Activated naive CD8-positive, alpha-beta T cell treated with anti-CD3 and anti-CD28 coated beads, Interleukin-2, amount 10 ng/mL, durations not matched to agents 7 days and 5 days (primary cell): ENCODE data around the gene NR3C1. TPM values are rescaled to one million over a fixed set of nuclear protein-coding genes. Genes with fewer than 3 reads are reported as not detected.
A peak's percentile ranks its signal among the peaks of the same experiment; 100 is the strongest.

Source experiments
- ATAC-seq: fragments of 150-1000 bp; cut with Tn5 transposase; one replicate; pipeline ENCODE4 v1.10.0; 2021; ENCODE audit warnings: low read depth, moderate library complexity
- POLR2A ChIA-PET: fragments of 350-600 bp; sonication (Branson Sonifier 250); formaldehyde crosslinking; loops from one replicate; lab custom pipeline; 2021; ENCODE audit warnings: antibody characterized with exemption; lab: Charles Lee
- DNase-seq: peaks from one replicate; pipeline ENCODE4 v3.0.0; 2021
- H3K27ac Mint-ChIP-seq: one replicate; pipeline ENCODE4 v1.8.0; 2022; ENCODE audit warnings: mild to moderate bottlenecking, mixed read lengths
- H3K27me3 Mint-ChIP-seq: one replicate; pipeline ENCODE4 v1.8.0; 2022; ENCODE audit warnings: mild to moderate bottlenecking, moderate library complexity, mixed read lengths
- H3K36me3 Mint-ChIP-seq: one replicate; pipeline ENCODE4 v1.8.0; 2021; ENCODE audit warnings: mild to moderate bottlenecking, mixed read lengths
- H3K4me1 Mint-ChIP-seq: one replicate; pipeline ENCODE4 v1.8.0; 2021; ENCODE audit warnings: mixed read lengths
- H3K4me3 Mint-ChIP-seq: one replicate; pipeline ENCODE4 v1.8.0; 2022; ENCODE audit warnings: mild to moderate bottlenecking, moderate library complexity, mixed read lengths
- H3K9me3 Mint-ChIP-seq: one replicate; pipeline ENCODE4 v1.8.0; 2021; ENCODE audit warnings: mixed read lengths
- total RNA-seq, 2 experiments: library from RNA; stranded (reverse); gene quantifications; one replicate each; pipeline ENCODE4 v1.2.3, GENCODE V29; 2021

The NR3C1 gene
- total RNA-seq, 2 experiments from 2014 or later = 95.5 to 102 TPM

DNA sequence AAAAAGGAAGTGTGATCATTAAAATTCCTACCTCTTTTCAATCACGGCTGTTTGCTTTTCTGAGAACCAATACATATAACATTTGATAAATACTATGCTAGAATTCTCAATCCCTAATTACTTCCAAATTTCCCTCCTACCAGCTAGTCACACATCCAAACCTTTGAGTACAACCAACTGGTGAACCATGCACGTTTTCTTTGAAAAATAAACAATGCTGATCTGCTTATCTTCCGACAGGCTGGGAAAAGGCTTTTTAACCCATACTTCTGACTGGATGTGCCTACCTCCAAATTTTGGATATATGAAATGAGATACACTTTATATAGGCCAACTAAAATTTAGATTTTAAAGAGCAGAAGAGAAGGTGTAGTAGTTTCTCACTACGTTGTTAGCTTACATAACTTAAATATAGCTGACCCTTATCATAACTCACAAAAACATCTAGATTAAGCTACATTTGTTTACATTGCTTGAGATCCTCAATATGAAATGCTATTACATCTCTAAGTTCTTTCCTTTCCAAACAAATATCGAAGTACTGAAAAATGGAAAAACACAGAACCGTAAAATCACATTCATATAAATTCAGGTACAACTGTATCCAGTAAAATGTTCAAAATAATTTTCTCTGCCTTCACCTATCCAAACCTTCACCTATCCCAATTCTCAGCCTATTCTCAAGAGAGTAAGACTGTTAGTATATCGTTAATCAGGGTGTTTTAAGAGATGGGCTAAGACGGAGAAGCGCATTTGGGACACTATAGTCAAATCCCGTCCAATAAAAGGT lies 2.1 kb downstream of the NR3C1 start:
- H3K4me1 Mint-ChIP-seq = peaks cover 52% of the 10 kb centered on the region
- DNase-seq (no peak), ATAC-seq (no peak)
- POLR2A ChIA-PET = interaction anchor here (1.0 to 1.5 kb wide), 2 partner anchors 33 to 399 kb away, joined by 3 to 4 read pairs; no protein-coding TSS in a partner anchor
- H3K27ac Mint-ChIP-seq = peak overlapping the region; percentile 9
- H3K27me3 Mint-ChIP-seq = no peaks in the 10 kb centered on the region
- peaks cover 26% of the 10 kb centered on the region for H3K36me3 Mint-ChIP-seq
- peak overlapping the region; percentile 87 for H3K4me3 Mint-ChIP-seq
- no peaks in the 10 kb centered on the region for H3K9me3 Mint-ChIP-seq

DNA sequence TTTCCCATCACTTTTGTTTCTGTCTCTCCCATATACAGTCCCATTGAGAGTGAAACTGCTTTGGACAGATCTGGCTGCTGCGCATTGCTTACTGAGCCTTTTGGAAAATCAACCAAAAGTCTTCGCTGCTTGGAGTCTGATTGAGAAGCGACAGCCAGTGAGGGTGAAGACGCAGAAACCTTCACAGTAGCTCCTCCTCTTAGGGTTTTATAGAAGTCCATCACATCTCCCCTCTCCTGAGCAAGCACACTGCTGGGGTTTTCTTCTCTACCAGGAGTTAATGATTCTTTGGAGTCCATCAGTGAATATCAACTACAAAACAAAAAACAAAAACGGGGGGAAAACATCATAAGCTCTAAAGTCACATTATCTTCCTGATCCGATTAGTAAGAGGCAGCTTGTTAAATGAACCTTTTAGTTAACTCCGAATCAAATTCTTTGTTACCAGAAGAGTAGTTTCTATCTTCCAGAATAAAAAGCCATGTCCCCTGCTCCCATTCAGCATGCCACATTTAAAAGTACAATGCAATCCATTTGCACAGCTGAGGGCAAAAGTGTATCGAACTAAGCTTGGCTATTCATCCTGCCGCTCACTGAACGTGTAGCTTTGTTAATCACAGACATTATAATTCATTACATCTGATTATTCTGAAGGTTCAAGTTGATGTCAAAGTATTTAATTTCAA lies 2.8 kb downstream of the NR3C1 start:
- no peak overlapping the region for H3K27ac Mint-ChIP-seq
- peak overlapping the region; percentile 87 for H3K4me3 Mint-ChIP-seq
- peaks cover 27% of the 10 kb centered on the region for H3K36me3 Mint-ChIP-seq
- DNase-seq = no peak
- POLR2A ChIA-PET = interaction anchor here (0.8 to 1.5 kb wide), 2 partner anchors 34 to 398 kb away, joined by 3 to 4 read pairs; no protein-coding TSS in a partner anchor
- peaks cover 54% of the 10 kb centered on the region for H3K4me1 Mint-ChIP-seq
- no peaks in the 10 kb centered on the region for H3K9me3 Mint-ChIP-seq
- no peaks in the 10 kb centered on the region for H3K27me3 Mint-ChIP-seq
- no peak for ATAC-seq

DNA sequence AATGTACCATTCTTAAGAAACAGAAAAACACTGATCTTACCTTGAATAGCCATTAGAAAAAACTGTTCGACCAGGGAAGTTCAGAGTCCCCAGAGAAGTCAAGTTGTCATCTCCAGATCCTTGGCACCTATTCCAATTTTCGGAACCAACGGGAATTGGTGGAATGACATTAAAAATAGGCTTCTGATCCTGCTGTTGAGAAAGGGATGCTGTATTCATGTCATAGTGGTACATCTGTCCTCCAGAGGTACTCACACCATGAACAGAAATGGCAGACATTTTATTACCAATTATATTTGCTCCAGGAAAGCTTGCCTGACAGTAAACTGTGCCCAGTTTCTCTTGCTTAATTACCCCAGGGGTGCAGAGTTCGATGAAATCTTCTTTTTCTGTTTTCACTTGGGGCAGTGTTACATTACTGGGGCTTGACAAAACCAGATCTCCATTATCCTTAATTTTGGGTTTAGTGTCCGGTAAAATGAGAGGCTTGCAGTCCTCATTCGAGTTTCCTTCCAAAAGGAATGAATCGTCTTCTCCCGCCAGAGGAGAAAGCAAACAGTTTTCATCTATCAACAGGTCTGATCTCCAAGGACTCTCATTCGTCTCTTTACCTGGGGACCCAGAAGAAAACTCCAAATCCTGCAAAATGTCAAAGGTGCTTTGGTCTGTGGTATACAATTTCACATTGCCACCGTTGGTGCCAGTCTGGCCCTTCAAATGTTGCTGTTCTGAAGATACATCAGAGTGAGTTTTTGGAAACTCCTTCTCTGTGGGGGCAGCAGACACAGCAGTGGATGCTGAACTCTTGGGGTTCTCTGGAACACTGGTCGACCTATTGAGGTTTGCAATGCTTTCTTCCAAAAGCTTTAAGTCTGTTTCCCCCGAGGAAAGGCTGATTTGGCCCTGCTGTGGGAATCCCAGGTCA lies 3.6 kb downstream of the NR3C1 start:
- Mint-ChIP-seq H3K27ac (no peak overlapping the region), H3K4me1 (peaks cover 55% of the 10 kb centered on the region), H3K9me3 (no peaks in the 10 kb centered on the region), H3K4me3 (peak overlapping the region; percentile 87), H3K27me3 (no peaks in the 10 kb centered on the region), H3K36me3 (peaks cover 27% of the 10 kb centered on the region)
- ATAC-seq (no peak), DNase-seq (no peak)
- POLR2A ChIA-PET = interaction anchor here (0.8 to 1.5 kb wide), 2 partner anchors 35 to 397 kb away, joined by 3 to 4 read pairs; no protein-coding TSS in a partner anchor

DNA sequence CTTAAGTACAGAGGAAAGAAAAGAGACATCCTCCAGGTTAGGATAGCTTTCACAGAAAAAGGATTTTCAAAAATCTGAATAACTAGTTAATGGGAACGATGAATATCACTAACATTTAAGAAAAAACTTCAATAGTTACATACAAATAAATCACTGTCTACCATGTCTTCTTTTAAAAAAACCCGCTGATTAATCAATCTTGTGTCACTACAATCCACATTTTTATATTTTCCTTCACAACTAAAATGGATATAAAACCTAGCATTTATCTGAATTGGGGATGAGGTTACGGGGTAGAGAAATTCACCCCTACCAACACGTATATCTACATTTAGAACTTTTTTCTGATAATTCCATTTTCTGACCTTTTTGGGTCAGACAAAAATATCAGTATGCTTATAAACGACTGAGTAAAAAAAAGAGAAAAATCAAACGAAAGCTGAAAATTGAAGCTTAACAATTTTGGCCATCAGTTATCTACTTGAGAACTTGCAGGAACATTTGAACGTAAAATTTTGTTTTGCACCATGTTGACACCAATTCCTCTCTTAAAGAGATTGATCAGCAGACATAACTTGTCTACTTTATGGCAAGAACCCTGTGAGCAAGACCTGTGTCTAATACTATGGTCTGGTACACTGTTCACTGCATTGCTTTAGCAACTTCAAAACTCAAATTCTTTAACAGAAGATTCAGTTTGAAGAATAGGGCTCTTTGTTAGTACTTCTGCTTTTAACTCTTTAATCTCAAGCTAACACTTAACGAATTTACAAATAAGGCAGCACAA lies 4.8 kb downstream of the NR3C1 start:
- H3K36me3 Mint-ChIP-seq = peaks cover 27% of the 10 kb centered on the region
- peaks cover 57% of the 10 kb centered on the region for H3K4me1 Mint-ChIP-seq
- H3K4me3 Mint-ChIP-seq = peak overlapping the region; percentile 87
- DNase-seq (no peak), ATAC-seq (no peak)
- H3K27me3 Mint-ChIP-seq = no peaks in the 10 kb centered on the region
- no peak overlapping the region for H3K27ac Mint-ChIP-seq
- no peaks in the 10 kb centered on the region for H3K9me3 Mint-ChIP-seq
- POLR2A ChIA-PET = no interaction called here

DNA sequence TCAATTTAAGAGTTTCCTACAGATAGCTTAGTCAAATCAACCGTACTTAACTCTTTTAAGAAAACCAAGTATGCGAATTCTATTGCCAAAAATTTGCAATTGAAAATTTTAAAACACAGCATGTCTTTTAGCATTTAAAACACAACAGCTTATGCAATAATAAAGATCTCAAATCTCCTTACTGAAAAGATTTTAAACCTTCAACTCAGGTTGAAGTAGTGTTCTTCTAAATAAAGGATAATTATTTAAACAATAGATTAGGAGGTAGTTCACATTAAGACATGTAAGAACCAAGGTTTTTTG lies 5.5 kb downstream of the NR3C1 start:
- POLR2A ChIA-PET = no interaction called here
- ATAC-seq (no peak), DNase-seq (no peak)
- Mint-ChIP-seq H3K27ac (no peak overlapping the region), H3K36me3 (peaks cover 27% of the 10 kb centered on the region), H3K9me3 (no peaks in the 10 kb centered on the region), H3K4me1 (peaks cover 57% of the 10 kb centered on the region), H3K27me3 (no peaks in the 10 kb centered on the region), H3K4me3 (peak overlapping the region; percentile 87)

DNA sequence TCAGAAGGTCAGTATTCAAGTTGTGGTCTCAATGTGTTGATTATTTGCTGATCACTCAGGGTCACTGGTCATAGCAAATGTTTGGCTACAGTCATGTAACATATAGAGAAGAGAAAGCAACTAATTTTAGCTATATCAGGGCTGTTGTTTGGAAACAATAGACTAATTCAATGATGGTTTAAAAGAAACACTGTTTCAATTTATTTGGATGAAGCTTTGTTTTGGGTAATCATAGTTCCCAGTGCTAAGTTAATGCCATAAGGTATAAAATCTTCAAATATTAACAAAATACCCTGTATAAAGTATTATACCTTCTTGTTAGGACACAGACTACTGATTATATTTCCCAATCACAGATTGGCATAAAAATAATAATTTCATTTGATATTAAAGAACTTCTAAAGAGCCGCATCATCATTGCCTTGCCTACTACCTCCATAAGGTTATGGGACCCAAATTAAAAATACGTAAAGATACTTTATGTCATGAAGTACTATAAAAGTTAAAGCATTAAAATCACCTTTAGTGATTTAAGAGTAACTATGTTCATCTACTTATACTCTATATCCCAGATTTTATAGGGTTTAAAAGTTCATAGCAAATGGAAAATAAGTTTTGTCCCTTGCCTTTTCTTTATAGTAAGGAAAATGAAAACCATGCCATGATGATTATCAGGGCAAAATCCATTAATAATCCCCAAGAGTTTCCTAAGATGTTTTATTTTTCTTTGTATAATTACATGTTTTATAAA lies 6.0 kb downstream of the NR3C1 start:
- Mint-ChIP-seq H3K4me3 (peak overlapping the region; percentile 52), H3K4me1 (peaks cover 59% of the 10 kb centered on the region), H3K27ac (no peak overlapping the region), H3K27me3 (no peaks in the 10 kb centered on the region), H3K36me3 (peaks cover 27% of the 10 kb centered on the region), H3K9me3 (no peaks in the 10 kb centered on the region)
- ATAC-seq (no peak), DNase-seq (no peak)
- POLR2A ChIA-PET = no interaction called here

DNA sequence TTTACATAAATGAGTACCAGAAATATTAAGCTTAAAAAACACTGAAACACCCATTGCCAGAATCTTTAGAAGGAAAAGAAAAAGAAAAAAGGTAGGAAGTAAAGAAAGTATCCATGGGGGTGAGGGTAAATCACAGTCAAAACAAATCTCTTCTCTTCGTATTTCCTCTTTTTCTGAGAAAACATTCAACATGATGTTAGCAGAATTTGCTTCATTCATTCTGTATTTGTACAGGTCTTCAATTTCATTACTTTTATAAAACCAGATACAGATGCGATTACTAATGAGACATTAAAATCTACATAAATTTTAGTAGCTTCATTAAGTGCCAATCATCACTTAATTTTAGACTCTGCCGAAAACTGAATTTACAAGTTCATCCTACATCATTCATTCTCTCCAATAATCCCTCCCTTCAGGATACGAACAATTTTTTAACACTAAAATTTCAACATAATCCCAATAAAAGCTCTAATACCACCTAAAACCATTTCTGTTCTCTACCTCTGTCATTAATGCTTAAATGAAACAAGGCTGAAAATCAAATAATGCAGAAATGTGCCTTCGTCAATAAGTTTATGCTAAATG lies 7.0 kb downstream of the NR3C1 start:
- POLR2A ChIA-PET = interaction anchor here (1.1 kb wide), 1 partner anchor 8 kb away, joined by 5 read pairs; no protein-coding TSS in a partner anchor
- H3K4me1 Mint-ChIP-seq = peaks cover 53% of the 10 kb centered on the region
- H3K9me3 Mint-ChIP-seq = no peaks in the 10 kb centered on the region
- ATAC-seq (no peak), DNase-seq (no peak)
- H3K27ac Mint-ChIP-seq = no peak overlapping the region
- H3K27me3 Mint-ChIP-seq = no peaks in the 10 kb centered on the region
- H3K36me3 Mint-ChIP-seq = peaks cover 27% of the 10 kb centered on the region
- peak overlapping the region; percentile 62 for H3K4me3 Mint-ChIP-seq

DNA sequence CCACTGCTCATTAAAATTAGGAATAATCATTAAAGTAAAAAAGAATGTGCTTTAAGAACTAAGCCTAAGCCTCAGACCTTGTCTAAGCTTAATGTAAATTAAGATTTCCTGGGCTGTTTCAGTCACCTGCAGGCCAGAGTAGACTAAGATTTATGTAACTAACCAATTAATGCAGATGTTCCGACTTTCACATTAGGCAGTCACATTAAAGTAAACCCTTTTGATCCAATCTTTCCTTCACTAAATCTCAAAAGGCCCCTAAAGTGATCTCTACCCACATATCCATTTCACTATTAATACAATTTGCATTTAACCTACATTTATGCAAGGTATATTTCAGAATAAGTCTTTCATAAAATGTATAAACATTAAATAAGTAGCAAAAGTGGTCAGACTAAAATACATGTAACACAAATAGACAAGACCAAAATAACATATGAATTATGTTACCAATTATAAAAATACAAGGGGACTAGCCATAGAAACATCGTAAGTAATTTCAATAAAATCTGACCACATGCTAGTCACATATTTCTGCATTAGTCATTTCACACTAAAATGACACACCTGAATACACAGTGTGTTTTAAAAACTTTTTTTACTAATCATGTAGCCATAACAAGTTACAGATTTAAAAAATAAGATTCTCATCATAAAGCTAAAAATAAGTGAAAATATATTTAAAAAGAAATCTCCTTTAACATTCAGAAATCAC lies 7.7 kb downstream of the NR3C1 start:
- Mint-ChIP-seq H3K9me3 (no peaks in the 10 kb centered on the region), H3K4me3 (peak overlapping the region; percentile 62), H3K27me3 (no peaks in the 10 kb centered on the region), H3K4me1 (peaks cover 46% of the 10 kb centered on the region), H3K27ac (no peak overlapping the region), H3K36me3 (peaks cover 27% of the 10 kb centered on the region)
- no peak for DNase-seq
- POLR2A ChIA-PET = interaction anchor here (1.1 kb wide), 1 partner anchor 9 kb away, joined by 5 read pairs; no protein-coding TSS in a partner anchor
- no peak for ATAC-seq

DNA sequence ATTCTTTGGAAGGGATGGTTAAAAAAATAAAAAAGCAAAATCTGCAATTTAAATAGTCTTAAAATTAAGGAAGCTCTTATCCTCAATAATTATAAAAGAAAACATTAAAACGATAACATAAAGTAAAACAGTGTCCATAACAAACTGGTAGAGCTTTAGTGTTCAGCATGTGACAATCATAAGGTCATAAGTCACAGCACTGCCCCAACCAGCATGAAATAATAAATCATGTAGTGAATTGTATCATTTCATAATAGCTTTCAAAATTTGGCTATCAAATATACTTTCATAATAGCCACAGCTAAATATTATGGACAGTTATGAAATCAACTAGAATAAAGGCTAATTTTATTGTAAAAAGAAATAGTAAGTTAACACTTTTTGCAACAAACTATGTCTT lies 10.0 kb downstream of the NR3C1 start:
- peaks cover 13% of the 10 kb centered on the region for H3K36me3 Mint-ChIP-seq
- H3K27ac Mint-ChIP-seq = no peak overlapping the region
- no peaks in the 10 kb centered on the region for H3K27me3 Mint-ChIP-seq
- H3K9me3 Mint-ChIP-seq = no peaks in the 10 kb centered on the region
- ATAC-seq (no peak), DNase-seq (no peak)
- no peak overlapping the region for H3K4me3 Mint-ChIP-seq
- POLR2A ChIA-PET = interaction anchor here (0.7 kb wide), 1 partner anchor 9 kb away, joined by 3 read pairs; no protein-coding TSS in a partner anchor
- peaks cover 29% of the 10 kb centered on the region for H3K4me1 Mint-ChIP-seq

DNA sequence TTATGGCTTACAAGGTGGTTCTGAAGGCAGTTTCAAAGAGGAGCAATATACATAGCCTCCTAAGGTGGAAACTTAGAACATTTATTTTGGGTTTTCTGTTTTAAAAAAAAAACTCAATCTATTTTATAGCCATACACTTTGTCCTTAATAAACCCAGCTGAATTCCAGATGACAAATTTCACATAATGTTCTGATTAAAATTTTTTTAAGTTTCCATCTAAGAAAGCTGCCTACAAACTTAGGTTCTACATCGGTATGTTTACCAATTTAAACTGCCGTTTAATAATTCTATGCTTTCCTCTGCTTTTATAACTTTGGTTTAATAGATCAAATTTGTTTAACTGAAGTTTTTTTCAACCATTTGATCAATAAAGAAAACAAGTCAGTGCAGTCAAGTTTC lies 12.5 kb downstream of the NR3C1 start:
- H3K9me3 Mint-ChIP-seq = peaks cover 7% of the 10 kb centered on the region
- no peaks in the 10 kb centered on the region for H3K27me3 Mint-ChIP-seq
- peaks cover 36% of the 10 kb centered on the region for H3K4me1 Mint-ChIP-seq
- no peak for ATAC-seq
- no peak overlapping the region for H3K4me3 Mint-ChIP-seq
- peaks cover 20% of the 10 kb centered on the region for H3K36me3 Mint-ChIP-seq
- no peak overlapping the region for H3K27ac Mint-ChIP-seq
- no peak for DNase-seq
- POLR2A ChIA-PET = interaction anchor here (0.6 kb wide), 1 partner anchor 55 kb away, joined by 3 read pairs; no protein-coding TSS in a partner anchor

DNA sequence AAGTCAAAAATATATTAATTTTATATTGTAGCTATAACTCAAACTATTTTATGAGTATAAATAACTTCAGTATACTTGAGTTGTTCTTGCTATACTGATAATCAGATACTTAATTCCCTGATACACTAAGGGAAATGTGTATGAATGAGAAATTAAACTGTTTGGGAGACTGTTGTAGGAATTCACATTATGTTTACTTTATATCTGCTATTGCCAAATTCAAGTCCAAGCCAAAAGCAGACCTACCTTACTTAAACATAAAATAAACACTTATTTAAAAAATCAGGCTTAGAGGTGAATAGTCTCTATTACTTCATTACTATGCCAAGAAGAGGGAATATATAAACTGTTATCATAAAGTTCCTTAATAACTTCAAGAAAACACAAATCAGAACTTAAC lies 13.2 kb downstream of the NR3C1 start:
- POLR2A ChIA-PET = no interaction called here
- no peak for ATAC-seq
- no peak overlapping the region for H3K27ac Mint-ChIP-seq

More for the DNA sequence above, 13.2 kb downstream of the NR3C1 start:
- H3K4me3 Mint-ChIP-seq = no peak overlapping the region
- no peaks in the 10 kb centered on the region for H3K27me3 Mint-ChIP-seq
- DNase-seq = no peak
- H3K36me3 Mint-ChIP-seq = peaks cover 27% of the 10 kb centered on the region
- peaks cover 36% of the 10 kb centered on the region for H3K4me1 Mint-ChIP-seq
- H3K9me3 Mint-ChIP-seq = peaks cover 14% of the 10 kb centered on the region
